Activated T-cell treated with anti-CD3 and anti-CD28 coated beads, Interleukin-2, amount 50 U/mL, for 24 hours (primary cell): ENCODE data around the gene SPEM3.

Experiments used
- DNase-seq: peaks from one replicate; pipeline ENCODE4 v3.0.0-alpha.2; 2020
- H3K27ac Mint-ChIP-seq: 2 replicates; pipeline ENCODE4 v1.8.0; 2020; ENCODE audit warnings: mild to moderate bottlenecking, mixed read lengths
- H3K27me3 Mint-ChIP-seq: 2 replicates; pipeline ENCODE4 v1.8.0; 2020; ENCODE audit warnings: mixed read lengths
- H3K36me3 Mint-ChIP-seq: 2 replicates; pipeline ENCODE4 v1.8.0; 2020; ENCODE audit warnings: low read depth, mixed read lengths
- H3K4me1 Mint-ChIP-seq: 2 replicates; pipeline ENCODE4 v1.8.0; 2020; ENCODE audit warnings: low read depth, mixed read lengths
- H3K4me3 Mint-ChIP-seq: 2 replicates; pipeline ENCODE4 v1.8.0; 2020; ENCODE audit warnings: mild to moderate bottlenecking, moderate library complexity, mixed read lengths
- H3K9me3 Mint-ChIP-seq: 2 replicates; pipeline ENCODE4 v1.8.0; 2020; ENCODE audit warnings: mixed read lengths

Gene SPEM3

DNA sequence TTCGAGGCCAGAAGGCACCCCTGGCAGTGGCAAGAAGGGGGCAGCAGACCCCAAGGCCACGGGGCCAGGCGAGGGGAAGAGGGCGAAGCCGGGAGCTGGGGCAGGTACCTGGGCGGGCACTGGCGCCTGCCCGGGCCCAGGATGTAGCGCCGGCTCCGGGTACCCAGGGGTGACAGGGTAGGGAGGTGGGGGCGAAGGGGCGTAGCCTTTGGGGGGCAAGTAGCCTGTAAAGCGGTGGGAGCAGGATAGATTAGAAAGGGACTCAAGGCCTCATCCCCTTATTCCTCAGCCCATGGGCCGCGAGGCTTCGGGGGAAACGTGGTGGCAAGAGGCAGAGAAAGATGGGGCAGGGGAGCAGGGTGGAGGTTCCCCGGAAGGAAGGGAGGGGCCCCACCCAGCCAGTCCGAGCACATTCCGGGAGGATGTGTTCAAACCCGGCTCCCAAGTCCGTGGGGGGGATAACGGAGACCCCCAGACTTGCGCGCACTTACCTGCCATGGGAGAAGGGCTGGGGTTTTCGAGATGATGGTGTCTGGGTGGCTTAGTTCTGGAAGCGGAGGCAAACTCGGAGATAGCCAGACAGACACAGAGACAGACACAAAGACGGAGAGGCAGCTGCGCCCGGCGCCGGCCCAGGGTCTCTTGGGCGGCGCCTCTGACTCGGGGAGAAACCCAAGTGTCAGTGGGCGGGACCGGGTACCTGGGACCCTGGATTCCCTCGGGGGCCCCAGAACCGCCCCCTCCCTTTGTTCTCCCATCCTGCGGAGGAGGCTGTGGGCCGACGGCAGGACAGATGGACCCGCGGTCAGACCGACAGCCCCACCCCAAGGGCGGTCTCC is 34.8 kb upstream of the SPEM3 start:
- no peak for DNase-seq
- H3K27me3 Mint-ChIP-seq, result no peaks in the 10 kb centered on the region
- peaks cover 31% of the 10 kb centered on the region for H3K4me1 Mint-ChIP-seq
- H3K9me3 Mint-ChIP-seq, result no peaks in the 10 kb centered on the region
- H3K4me3 Mint-ChIP-seq, result peak overlapping the region; percentile 97
- H3K36me3 Mint-ChIP-seq, result peaks cover 50% of the 10 kb centered on the region
- H3K27ac Mint-ChIP-seq, result peak overlapping the region; percentile 92

DNA sequence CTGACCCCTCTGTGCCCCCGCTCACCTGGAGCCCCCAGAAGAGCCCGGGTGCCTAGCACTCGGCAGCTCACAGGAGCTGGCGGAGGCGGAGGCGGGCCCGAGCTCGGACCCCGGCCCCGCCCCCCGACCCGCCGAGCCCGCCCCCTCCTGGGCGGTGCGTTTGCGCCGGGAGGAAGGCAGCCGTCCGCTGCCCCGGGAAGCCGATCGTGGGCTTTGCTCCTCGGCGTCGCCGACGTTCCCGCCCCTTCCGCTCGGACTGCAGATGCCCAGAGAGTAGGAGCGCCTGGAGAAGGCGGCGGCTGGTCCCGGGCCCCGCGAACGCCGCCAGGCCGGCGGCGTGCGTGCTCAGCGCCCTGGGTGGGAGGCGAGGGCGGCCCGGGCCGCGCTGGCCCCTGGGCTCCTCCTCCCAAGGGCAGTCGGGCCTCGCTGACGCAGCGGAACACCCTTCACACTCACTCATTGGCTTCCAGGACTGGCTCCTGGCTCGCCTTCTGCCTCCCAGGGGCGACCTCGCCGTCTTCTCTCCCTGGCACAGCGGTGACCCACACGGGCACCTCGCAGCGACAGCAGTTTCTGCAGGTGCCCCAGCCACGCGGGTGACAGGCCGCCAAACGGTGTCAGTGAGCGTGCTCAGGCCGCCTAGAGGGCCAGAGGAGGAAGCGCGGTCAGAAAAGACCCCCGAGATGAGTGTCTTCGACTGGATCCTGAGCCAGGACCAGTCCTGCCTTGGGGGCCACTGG is 34.0 kb upstream of the SPEM3 start, which contains the start of gene PLSCR3:
TSS of gene PLSCR3 (minus strand) at position 74 of the 740 bp plus-strand sequence. CDS start 415 bp downstream, outside the sequence.
- Mint-ChIP-seq H3K9me3 (no peaks in the 10 kb centered on the region), H3K4me3 (peak within 1 kb of the TSS; percentile 97), H3K36me3 (peaks cover 42% of the 10 kb centered on the region), H3K27ac (peak within 1 kb of the TSS; percentile 96), H3K27me3 (no peaks in the 10 kb centered on the region), H3K4me1 (peaks cover 31% of the 10 kb centered on the region)
- DNase-seq, result peak; percentile 95

DNA sequence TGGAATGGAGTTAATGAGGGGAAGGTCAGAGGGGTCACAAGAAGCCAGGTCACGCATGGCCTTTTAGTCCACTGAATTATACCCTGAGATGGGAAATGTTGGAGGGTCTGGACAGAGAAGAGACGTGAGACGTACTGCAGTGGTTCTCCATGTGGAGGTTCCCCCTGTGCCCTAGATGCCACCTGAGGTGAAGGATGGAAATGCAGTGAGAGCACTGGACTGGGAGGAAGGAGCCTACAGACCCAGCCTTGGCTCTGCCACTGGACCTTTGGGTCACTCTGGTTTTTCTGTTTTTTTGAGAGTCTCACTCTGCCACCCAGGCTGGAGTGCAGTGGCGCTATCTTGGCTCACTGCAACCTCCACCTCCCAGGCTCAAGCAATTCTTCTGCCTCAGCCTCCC is 32.5 kb upstream of the SPEM3 start:
- Mint-ChIP-seq H3K9me3 (no peaks in the 10 kb centered on the region), H3K27me3 (no peaks in the 10 kb centered on the region), H3K36me3 (peaks cover 27% of the 10 kb centered on the region), H3K4me1 (peaks cover 28% of the 10 kb centered on the region), H3K27ac (no peak overlapping the region), H3K4me3 (peak overlapping the region; percentile 4)
- no peak for DNase-seq

DNA sequence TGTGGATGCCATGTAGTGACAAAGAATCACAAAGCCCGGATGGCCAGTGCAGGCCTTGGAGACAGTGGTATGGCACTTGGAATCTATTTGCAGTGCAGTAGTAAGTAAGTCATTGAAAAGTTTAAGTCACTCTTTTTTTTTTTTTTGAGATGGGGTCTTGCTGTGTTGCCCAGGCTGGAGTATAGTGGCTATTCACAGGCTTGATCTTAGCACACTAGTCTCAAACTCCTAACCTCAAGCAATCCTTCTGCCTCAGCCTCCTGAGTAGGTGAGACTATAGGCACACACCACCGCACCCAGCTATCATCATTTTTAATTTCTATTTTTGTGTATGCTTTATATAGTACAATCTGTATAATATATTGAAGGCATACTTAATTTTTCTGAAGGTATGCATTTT is 30.0 kb upstream of the SPEM3 start:
- Mint-ChIP-seq H3K4me1 (peaks cover 17% of the 10 kb centered on the region), H3K27ac (no peak overlapping the region), H3K27me3 (no peaks in the 10 kb centered on the region), H3K9me3 (no peaks in the 10 kb centered on the region), H3K4me3 (no peak overlapping the region), H3K36me3 (peaks cover 16% of the 10 kb centered on the region)
- DNase-seq, result no peak

DNA sequence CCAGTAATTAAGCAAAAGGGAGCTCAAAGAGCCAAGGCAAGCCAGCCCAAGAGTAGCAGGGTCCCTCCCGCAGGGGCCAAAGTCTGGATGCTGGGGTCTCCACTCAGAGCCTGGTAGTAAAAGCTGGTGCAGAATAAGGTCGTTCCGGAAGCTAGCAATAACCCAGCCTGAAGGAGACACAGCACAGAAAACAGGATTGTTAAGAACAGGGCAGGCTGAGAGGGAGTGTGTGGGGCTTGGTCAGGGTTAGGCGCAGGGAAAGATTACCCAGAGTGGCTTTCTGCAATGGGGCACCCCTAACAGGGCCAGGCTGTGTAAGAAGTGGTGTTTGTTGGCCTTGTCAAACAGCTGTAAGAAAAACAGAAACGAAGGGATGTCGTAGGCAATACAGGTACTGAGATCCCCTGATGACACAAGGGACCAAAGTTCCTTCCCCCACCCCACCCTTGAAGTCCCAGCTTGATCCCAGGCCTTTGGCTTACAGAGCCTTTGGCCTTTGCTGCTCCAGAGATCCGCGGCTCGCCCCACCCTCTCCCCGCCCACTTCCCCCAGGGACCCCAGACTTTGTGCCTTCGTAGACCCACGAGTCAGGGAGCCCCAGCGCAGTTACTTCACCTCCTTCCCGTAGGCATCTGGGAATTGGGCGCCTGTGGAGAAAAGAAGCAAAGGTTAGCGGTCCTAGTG is 25.5 kb upstream of the SPEM3 start:
- DNase-seq, result peak; percentile 52
- Mint-ChIP-seq H3K27ac (peak overlapping the region; percentile 98), H3K27me3 (peaks cover 8% of the 10 kb centered on the region), H3K4me1 (peaks cover 16% of the 10 kb centered on the region), H3K9me3 (no peaks in the 10 kb centered on the region), H3K36me3 (peaks cover 11% of the 10 kb centered on the region), H3K4me3 (peak overlapping the region; percentile 92)

DNA sequence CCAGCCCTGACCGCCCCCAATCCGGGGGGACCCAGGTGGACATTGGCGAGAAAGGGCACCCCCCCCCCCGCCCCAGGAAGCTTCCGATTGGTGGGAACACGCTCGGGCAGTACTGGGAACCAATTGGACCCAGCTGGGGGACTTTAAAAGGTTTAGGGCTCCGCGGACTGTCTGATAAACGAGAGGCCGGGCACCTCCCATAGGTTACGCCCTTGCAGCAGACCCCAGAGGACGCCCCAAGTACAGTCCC is 25.0 kb upstream of the SPEM3 start:
- DNase-seq, result no peak
- Mint-ChIP-seq H3K27me3 (peaks cover 8% of the 10 kb centered on the region), H3K27ac (peak overlapping the region; percentile 98), H3K36me3 (peaks cover 11% of the 10 kb centered on the region), H3K9me3 (no peaks in the 10 kb centered on the region), H3K4me1 (peaks cover 18% of the 10 kb centered on the region), H3K4me3 (peak overlapping the region; percentile 92)

DNA sequence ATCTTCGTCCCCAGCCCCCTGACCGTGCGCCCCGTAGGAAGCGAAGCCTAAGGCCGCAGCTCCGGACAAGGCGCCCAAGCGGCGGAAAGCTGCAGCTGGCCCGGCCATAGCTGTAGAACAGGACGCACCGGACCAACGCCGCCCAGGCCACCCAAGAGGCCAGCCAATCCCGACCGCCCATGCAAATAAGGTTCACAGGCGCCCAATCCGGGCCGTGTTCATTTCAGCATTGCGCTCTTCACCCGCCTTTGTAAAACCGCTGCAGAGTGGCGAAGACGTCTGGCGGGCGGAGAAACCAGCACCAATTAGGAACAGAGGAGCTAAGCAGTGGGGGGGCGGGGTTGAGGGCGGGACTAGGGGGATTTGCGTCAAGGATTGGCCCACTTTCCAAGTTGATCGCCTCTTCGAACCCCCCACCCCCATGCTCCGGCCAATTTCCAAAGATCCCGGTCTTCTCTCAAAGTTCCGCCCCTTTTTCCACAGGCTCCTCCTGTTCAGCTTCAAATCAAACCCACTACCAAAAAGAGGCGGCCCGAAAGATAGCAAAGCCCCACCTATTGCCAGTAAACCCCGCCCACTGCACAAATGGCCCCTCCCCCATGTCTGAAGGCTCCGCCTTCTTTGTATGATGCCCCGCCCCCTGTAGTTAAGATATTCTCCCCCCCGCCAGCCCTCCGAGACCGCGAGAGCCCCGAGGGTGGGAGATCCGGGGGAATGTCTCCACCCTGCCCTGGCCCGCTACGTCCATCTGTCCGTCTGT is 24.5 kb upstream of the SPEM3 start, which contains the start of gene TMEM256:
TSS of gene TMEM256 (minus strand) at position 121 of the 760 bp plus-strand sequence. CDS start at position 108, 13 bp downstream.
- peaks cover 8% of the 10 kb centered on the region for H3K27me3 Mint-ChIP-seq
- H3K4me3 Mint-ChIP-seq, result peak within 1 kb of the TSS; percentile 92
- peak; percentile 92 for DNase-seq
- H3K27ac Mint-ChIP-seq, result peak within 1 kb of the TSS; percentile 98
- peaks cover 20% of the 10 kb centered on the region for H3K4me1 Mint-ChIP-seq
- no peaks in the 10 kb centered on the region for H3K9me3 Mint-ChIP-seq
- H3K36me3 Mint-ChIP-seq, result peaks cover 11% of the 10 kb centered on the region

DNA sequence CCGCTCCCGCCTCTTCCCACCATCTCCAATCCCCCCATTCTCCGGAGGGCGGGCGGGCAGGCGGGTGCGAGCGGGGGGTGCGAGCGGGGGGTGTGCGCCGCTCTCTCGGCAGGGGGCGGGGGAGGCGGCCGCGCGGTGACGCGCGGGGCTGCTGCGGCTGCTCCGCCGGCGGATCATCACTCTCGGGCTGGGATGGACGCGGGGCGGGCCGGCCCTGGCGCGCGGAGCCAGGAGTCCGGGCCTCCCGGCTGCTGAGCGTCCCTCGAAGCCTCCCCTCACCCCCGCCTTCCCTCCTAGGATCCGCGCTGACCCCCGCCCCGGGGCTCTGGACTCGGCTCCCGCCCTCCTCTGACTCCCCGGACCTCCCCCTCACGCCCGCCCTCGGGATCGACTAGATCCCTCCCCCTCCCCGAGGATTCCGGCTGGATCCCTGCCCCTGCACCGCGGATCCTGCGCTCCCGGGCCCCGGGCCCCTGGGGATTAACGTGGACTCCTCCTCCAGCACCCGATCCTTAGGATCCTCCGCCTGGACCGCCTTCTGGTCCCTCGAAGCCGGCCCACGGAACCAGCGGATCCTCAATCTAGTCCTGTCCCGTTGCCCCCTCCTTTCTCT is 23.8 kb upstream of the SPEM3 start:
- Mint-ChIP-seq H3K27ac (peak overlapping the region; percentile 98), H3K36me3 (peaks cover 11% of the 10 kb centered on the region), H3K9me3 (no peaks in the 10 kb centered on the region), H3K27me3 (peaks cover 8% of the 10 kb centered on the region), H3K4me3 (peak overlapping the region; percentile 92), H3K4me1 (peaks cover 18% of the 10 kb centered on the region)
- no peak for DNase-seq

DNA sequence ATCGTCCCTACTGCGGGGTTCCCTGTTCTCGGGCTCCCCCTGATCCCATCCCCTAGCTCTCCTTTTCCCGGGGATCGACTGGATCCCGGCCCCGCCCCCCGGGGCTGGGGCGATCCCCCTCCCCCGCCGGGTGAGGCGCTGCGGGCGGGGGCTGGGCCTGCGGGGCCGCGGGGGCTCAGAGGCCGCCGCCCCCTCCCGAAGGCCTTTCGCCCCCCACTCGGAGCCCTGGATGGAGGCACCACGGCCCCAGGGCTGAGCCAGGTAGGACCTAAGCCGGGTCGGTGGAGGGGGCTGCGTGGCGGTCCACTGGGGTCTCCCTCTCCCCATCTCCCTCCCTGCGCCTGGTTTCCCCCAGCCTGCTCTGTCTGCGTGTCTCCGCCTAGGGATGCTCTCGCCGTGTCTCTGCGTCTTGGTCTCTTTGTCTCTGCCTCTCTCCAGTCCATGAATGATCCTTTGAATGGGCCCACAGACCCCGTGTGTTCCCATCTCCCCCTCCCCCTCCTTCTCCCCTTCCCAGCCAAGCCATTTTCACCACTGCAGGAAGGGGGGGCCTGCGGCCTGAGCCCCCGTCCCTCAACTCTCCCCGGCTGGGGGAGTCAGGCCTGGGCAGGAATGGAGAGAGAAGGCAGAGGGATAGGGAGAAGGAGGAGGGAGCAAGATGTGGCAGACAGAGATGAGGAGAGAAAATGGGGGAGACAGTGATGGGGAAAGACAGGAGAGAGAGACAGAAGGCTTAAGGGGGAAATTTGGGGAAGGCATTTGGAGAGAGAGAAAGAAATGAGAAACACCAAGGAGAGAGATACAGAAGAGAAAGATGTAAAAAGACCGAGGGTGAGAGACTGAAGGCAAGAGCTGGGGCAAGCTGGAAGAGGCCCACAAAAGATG is 23.1 kb upstream of the SPEM3 start:
- H3K27ac Mint-ChIP-seq, result peak overlapping the region; percentile 78
- H3K9me3 Mint-ChIP-seq, result no peaks in the 10 kb centered on the region
- H3K36me3 Mint-ChIP-seq, result peaks cover 11% of the 10 kb centered on the region
- peaks cover 8% of the 10 kb centered on the region for H3K27me3 Mint-ChIP-seq
- H3K4me1 Mint-ChIP-seq, result peaks cover 17% of the 10 kb centered on the region
- no peak for DNase-seq
- H3K4me3 Mint-ChIP-seq, result peak overlapping the region; percentile 76

DNA sequence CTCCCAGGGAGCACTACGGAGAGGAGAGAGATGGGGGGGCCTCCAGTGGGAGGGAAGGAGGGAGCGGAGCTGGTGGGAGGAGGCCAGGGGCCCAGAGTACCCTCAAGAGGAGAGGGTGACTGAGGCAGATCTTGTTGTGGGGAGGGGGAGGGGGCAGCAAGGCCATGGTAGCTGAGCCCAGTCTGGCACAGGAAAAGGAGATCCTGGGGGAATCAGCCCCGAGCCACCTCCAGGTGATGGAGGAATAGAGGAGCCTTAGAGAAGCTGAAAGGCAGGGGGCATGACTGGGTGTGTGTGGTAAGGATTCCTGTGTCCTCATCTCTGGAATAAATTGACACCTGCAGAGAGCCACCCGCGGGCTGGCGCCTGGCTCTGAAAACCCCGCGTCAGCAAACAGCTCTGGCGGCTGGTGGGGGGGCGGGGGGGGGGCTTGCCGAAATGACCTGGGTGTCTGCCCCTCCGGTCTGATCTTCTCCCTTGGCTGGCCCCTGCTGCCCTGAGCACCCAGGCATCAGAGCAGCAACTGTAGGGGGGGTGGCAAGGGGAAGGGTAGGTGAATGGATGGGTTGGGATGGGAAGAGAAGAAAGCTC is 22.3 kb upstream of the SPEM3 start:
- Mint-ChIP-seq H3K4me3 (peak overlapping the region; percentile 25), H3K27me3 (peaks cover 8% of the 10 kb centered on the region), H3K27ac (no peak overlapping the region), H3K36me3 (peaks cover 11% of the 10 kb centered on the region), H3K9me3 (no peaks in the 10 kb centered on the region), H3K4me1 (peaks cover 17% of the 10 kb centered on the region)
- no peak for DNase-seq

DNA sequence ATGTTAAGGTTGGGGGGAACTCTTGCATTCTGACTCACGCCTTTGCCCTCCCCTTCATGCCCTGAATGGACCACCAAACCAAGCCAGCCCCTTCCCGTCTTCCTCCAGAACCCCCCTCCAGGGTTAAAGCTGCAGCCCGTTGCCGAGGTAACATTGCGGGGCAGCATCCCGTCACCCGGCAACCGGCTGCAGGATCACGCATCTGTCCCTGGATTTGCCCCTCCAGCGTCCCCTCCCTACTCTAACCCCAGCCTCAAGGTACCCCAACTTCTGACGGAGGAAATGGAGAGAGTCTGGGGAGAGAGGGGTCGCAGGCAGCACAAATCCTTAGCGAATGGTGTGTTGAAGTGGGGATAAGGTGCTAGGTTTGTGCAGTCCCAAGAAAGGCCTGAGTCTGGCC is 21.6 kb upstream of the SPEM3 start:
- no peak for DNase-seq
- Mint-ChIP-seq H3K36me3 (peaks cover 7% of the 10 kb centered on the region), H3K4me3 (no peak overlapping the region), H3K9me3 (no peaks in the 10 kb centered on the region), H3K4me1 (peaks cover 14% of the 10 kb centered on the region), H3K27ac (no peak overlapping the region), H3K27me3 (peaks cover 8% of the 10 kb centered on the region)

DNA sequence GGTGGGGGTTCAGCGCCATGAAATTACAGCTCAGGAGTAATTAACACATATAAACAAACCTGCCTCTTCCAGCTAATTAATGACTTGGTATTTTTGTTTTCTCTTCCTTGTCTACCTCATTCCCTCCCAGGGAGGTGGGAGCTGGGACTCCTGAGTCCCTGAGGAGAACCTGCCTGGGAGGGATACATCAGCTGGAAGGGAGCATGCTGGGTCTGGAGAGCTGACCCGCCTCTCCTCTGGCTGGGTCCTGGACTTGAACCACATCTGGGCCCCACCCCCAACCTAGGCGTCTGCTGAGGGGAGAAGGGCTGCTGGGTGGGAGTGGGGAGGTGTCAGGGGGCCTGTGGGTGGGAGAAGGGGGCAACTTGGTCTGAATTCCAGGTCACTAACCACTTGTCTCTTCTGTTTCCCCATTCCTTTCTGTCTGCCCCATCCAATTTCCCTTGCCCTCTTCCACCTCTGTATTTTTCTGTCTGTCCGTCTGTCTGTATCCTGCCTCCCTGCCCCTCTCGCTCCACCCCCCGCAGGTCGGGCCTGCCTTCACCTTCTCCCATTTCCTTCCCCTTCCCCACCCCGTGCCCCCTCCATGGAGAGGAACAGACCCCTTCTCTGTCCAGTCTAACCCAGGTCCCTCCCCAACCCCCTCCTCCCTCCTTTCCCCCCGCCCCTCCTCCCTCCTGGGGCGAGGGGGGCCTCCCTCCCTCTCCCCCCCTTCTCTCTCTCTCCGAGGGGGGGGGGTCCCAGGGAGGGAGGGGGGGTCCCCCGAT is 21.0 kb upstream of the SPEM3 start, which contains the start of gene NLGN2:
TSS of gene NLGN2 (plus strand) at position 361 of the 767 bp plus-strand sequence. CDS start 411 bp downstream, outside the sequence.
- H3K27ac Mint-ChIP-seq, result no peak within 1 kb of the TSS
- no peak within 1 kb of the TSS for H3K4me3 Mint-ChIP-seq
- H3K27me3 Mint-ChIP-seq, result peaks cover 8% of the 10 kb centered on the region
- no peaks in the 10 kb centered on the region for H3K9me3 Mint-ChIP-seq
- H3K36me3 Mint-ChIP-seq, result peaks cover 7% of the 10 kb centered on the region
- no peak for DNase-seq
- peaks cover 14% of the 10 kb centered on the region for H3K4me1 Mint-ChIP-seq
